DND-41 (cell line): ENCODE measurements around the gene RAB11FIP3.
A peak's percentile ranks its signal among the peaks of the same experiment; 100 is the strongest.

Experiments used
- ATAC-seq: fragments of 200-7000 bp; cut with Tn5 transposase; 3 replicates; pipeline ENCODE4 v1.9.1; 2021; ENCODE audit warnings: low read depth; ENCODE audit not compliant: insufficient read depth
- DNase-seq: peaks from one replicate; pipeline ENCODE4 v3.0.0-alpha.2; 2020
- H2AFZ ChIP-seq: 2 replicates; pipeline ENCODE4 v1.6.0; 2012; ENCODE audit warnings: low read depth, low read length
- H3K27ac ChIP-seq: 2 replicates; pipeline ENCODE4 v1.5.1; 2012; ENCODE audit warnings: low read length, inconsistent platforms
- H3K27me3 ChIP-seq: fragments of 200-600 bp; sonication (generic); 2 replicates; pipeline ENCODE4 v1.6.0; 2012; ENCODE audit warnings: low read length, mild to moderate bottlenecking, inconsistent platforms; ENCODE audit not compliant: insufficient read depth, poor library complexity
- H3K36me3 ChIP-seq: 2 replicates; pipeline ENCODE4 v1.5.1; 2012; ENCODE audit warnings: low read length, inconsistent platforms; ENCODE audit not compliant: insufficient read depth
- H3K4me1 ChIP-seq: 2 replicates; pipeline ENCODE4 v1.5.1; 2012; ENCODE audit warnings: mild to moderate bottlenecking, low read length; ENCODE audit not compliant: insufficient read depth
- H3K4me2 ChIP-seq: 2 replicates; pipeline ENCODE4 v1.6.0; 2012; ENCODE audit warnings: mild to moderate bottlenecking, moderate library complexity, low read length, inconsistent platforms; ENCODE audit not compliant: insufficient read depth
- H3K4me3 ChIP-seq, 2 experiments: fragments of 200-600 bp in 1 of 2; shearing (Covaris generic) in 1 of 2; 2 replicates each; pipeline ENCODE4 v1.5.1; 2012 to 2016; ENCODE audit warnings: inconsistent platforms in 2 of 2, low read length in 2 of 2, mild to moderate bottlenecking in 2 of 2, low read depth in 1 of 2, moderate library complexity in 1 of 2
- H3K79me2 ChIP-seq: 2 replicates; pipeline ENCODE4 v1.6.0; 2012; ENCODE audit warnings: low read length, inconsistent platforms; ENCODE audit not compliant: insufficient read depth
- H3K9ac ChIP-seq: 2 replicates; pipeline ENCODE4 v1.6.0; 2012; ENCODE audit warnings: low read depth, mild to moderate bottlenecking, inconsistent platforms, low read length, moderate library complexity
- H3K9me3 ChIP-seq: 2 replicates; pipeline ENCODE4 v1.5.1; 2012; ENCODE audit warnings: low read length, moderate library complexity, mild to moderate bottlenecking, inconsistent platforms; ENCODE audit not compliant: insufficient read depth, severe bottlenecking
- H4K20me1 ChIP-seq: 2 replicates; pipeline ENCODE4 v1.6.0; 2012; ENCODE audit warnings: low read length; ENCODE audit not compliant: insufficient read depth
- EZH2 ChIP-seq: IDR thresholded peaks from 3 replicates; pipeline ENCODE4 v1.6.1; 2012; ENCODE audit warnings: borderline replicate concordance, low read depth, mild to moderate bottlenecking, moderate library complexity, low read length, inconsistent platforms; ENCODE audit not compliant: severe bottlenecking
- TF ChIP-seq, protein P1 (sequence below): IDR thresholded peaks from 2 replicates; pipeline ENCODE4 v1.5.1; 2012; ENCODE audit warnings: borderline replicate concordance, low read length, moderate library complexity, mild to moderate bottlenecking; ENCODE audit not compliant: poor library complexity, severe bottlenecking; ENCODE audit errors: extremely low read depth

RAB11FIP3 gene

DNA sequence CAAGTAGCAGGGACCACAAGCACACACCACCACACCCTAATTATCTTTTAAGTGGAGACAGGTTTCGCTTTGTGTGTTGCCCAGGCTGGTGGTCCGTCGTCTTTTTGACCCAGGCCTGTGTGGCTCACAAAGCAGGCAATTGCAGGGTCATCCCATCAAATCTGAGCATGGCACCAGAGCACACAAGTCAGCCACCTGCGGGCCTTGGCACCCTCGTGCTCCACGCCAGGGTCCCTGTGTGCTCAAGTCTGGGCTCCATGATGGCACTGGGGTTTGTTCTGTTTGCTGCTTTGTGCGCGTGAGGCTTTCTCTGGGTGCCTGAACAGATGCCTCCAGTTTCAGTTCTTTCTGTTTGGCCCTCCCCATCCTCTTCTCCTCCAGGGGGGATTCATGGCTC is 99.7 kb downstream of the RAB11FIP3 start:
- Histone ChIP-seq H3K4me1 (peaks cover 33% of the 10 kb centered on the region), H3K36me3 (peaks cover 27% of the 10 kb centered on the region), H3K27ac (no peak overlapping the region), H3K4me2 (peak overlapping the region; percentile 80), H3K4me3 (no peak overlapping the region), H4K20me1 (peaks cover 44% of the 10 kb centered on the region), H3K27me3 (no peaks in the 10 kb centered on the region), H3K9me3 (no peaks in the 10 kb centered on the region), H3K9ac (no peak overlapping the region), H3K79me2 (peaks cover 42% of the 10 kb centered on the region), H2AFZ (no peak overlapping the region)
- DNase-seq, result no peak
- no peak for TF ChIP-seq EZH2
- TF ChIP-seq, protein P1, sequence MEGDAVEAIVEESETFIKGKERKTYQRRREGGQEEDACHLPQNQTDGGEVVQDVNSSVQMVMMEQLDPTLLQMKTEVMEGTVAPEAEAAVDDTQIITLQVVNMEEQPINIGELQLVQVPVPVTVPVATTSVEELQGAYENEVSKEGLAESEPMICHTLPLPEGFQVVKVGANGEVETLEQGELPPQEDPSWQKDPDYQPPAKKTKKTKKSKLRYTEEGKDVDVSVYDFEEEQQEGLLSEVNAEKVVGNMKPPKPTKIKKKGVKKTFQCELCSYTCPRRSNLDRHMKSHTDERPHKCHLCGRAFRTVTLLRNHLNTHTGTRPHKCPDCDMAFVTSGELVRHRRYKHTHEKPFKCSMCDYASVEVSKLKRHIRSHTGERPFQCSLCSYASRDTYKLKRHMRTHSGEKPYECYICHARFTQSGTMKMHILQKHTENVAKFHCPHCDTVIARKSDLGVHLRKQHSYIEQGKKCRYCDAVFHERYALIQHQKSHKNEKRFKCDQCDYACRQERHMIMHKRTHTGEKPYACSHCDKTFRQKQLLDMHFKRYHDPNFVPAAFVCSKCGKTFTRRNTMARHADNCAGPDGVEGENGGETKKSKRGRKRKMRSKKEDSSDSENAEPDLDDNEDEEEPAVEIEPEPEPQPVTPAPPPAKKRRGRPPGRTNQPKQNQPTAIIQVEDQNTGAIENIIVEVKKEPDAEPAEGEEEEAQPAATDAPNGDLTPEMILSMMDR, result no peak
- ATAC-seq, result no peak

DNA sequence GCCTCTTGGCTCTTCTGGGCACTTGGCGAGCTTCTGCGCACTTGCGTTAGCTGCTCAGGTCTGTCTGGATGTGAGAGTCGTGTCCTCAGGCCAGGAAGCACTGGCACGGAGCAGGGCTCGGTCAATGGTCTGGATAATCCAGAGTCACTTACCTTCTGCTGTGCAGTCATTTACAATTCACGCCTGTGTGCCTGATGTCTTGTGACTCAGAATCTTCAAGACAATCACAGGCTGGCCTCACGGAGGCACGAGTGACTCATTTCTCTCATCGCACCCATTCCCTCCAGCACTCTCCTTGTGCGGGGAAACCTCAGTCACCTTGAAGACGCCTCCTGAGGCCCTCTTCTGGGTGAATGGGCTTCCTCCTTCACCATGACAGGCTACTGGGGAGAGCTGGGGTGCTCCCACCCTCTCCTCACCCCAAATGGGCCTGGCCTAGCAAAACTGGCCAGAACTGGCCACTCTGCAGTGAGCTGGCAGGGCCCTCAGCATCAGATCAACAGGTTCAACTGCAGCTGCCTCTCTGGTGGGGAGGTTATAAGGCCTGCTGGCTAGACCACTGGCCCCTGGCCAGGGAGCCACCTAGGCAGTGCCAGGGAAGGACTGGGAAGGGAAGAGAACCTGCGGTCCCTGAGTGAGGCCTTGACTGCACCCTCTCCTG is 100.2 kb downstream of the RAB11FIP3 start:
- Histone ChIP-seq H3K4me1 (peaks cover 38% of the 10 kb centered on the region), H3K4me3 (peak overlapping the region; percentile 46 to 95; a peak in 3 of 4 replicates), H4K20me1 (peaks cover 49% of the 10 kb centered on the region), H3K27me3 (no peaks in the 10 kb centered on the region), H3K9me3 (no peaks in the 10 kb centered on the region), H3K4me2 (peak overlapping the region; percentile 80), H3K27ac (peak overlapping the region; percentile 50; the same call in 1 of the 2 replicates), H3K9ac (peak overlapping the region; percentile 81), H3K36me3 (peaks cover 27% of the 10 kb centered on the region), H2AFZ (no peak overlapping the region), H3K79me2 (peaks cover 48% of the 10 kb centered on the region)
- TF ChIP-seq, protein P1, result no peak
- no peak for TF ChIP-seq EZH2
- no peak for DNase-seq
- ATAC-seq, result no peak

DNA sequence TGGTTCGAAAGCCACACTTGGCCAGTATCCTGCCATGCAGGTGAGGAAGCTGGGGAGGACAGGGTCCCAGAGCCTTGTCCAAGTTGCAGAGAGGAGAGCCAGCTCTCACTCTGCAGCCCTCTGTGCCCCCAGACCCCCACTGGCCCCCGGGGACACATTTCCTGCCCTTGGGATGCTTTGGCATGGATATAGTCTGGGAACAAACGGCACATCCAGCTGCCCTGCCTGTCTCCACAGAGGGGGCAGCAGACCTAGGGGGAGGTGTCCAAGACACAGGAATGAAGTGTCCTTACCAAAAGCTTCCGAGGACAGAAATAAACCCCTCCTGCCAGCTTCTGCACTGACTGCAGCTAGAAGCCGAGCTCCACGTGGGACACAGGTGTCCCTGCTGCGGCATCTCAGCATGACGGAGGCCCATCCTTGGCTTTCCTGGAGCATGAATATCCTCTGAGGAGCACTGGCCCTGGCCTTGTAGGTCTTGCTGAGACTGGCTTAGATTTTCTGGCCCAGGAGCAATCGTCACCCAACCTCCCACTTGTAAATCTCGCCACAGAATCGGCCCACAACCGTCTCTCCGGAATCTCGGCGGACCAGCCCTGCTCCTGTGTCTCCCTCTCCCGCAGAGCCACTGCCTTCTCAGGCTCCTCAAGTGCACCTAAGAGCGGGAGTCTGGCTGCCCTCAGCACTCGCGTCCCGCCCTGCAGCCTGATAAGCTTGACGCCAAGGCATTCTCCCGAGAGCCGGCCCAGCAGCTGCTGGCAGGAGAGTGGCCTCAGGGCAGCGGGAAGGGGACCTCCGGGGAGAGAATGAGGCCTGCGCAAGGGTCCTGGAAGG is 100.9 kb downstream of the RAB11FIP3 start:
- Histone ChIP-seq H3K9ac (peak overlapping the region; percentile 81), H3K4me1 (peaks cover 38% of the 10 kb centered on the region), H2AFZ (peak overlapping the region; percentile 75), H3K27ac (peak overlapping the region; percentile 93), H3K9me3 (no peaks in the 10 kb centered on the region), H3K27me3 (no peaks in the 10 kb centered on the region), H3K4me2 (peak overlapping the region; percentile 80), H3K36me3 (peaks cover 24% of the 10 kb centered on the region), H4K20me1 (peaks cover 55% of the 10 kb centered on the region), H3K4me3 (peak overlapping the region; percentile 46 to 95), H3K79me2 (peaks cover 55% of the 10 kb centered on the region)
- peak; percentile 22 for ATAC-seq
- DNase-seq, result peak; percentile 45
- TF ChIP-seq, protein P1, result no peak
- TF ChIP-seq EZH2, result no peak
